ENCODE results near the gene SND1. TPM values are rescaled to one million over a fixed set of nuclear protein-coding genes. Genes with fewer than 3 reads are reported as not detected.

Gene SND1
- total and polyA plus RNA-seq, 2 donors (not counting 1 experiment from before 2014, with no cell fraction given) = 44.4 to 165 TPM

- ATAC-seq (ENCODE audit: low read depth) (peak; percentile 83), DNase-seq (peak; percentile 74)
- Histone ChIP-seq H3K79me2 (ENCODE audit: control insufficient read depth, insufficient read depth, low read length) (peaks cover 14% of the 10 kb centered on the region), H3K4me3 (ENCODE audit: control extremely low read depth in 1 of 5, extremely low read depth in 1 of 5, insufficient read depth in 1 of 5, low read depth in 2 of 5, low read length in 4 of 5) (peak overlapping the region; percentile 15 to 57 (median 51)), H3K36me3 (replicated peaks in 1 of 2; ENCODE audit: control extremely low read depth in 1 of 2, control insufficient read depth in 1 of 2, extremely low read depth in 1 of 2, insufficient read depth in 2 of 2, low read length in 1 of 2) (no peaks in the 10 kb centered on the region), H3K9me3 (ENCODE audit: control extremely low read depth in 1 of 3, control insufficient read depth in 2 of 3, insufficient read depth in 1 of 3, low read length in 2 of 3) (peaks cover 0 to 7% (median 0%) of the 10 kb centered on the region in 3 donors), H3K27me3 (replicated peaks in 1 of 4; ENCODE audit: control extremely low read depth in 1 of 4, control insufficient read depth in 3 of 4, insufficient read depth in 4 of 4, low read length in 3 of 4) (peaks cover 0 to 18% (median 0%) of the 10 kb centered on the region in 4 experiments), H3K27ac (ENCODE audit: low read length in 2 of 2) (no peak overlapping the region), H2AFZ (ENCODE audit: insufficient read depth, low read depth, low read length, poor library complexity, severe bottlenecking) (peak overlapping the region; percentile 27), H3K9ac (ENCODE audit: low read length) (peak overlapping the region; percentile 61), H3K4me2 (replicated peaks; ENCODE audit: low read depth, low read length, poor library complexity, severe bottlenecking) (peak overlapping the region; percentile 82), H3K4me1 (ENCODE audit: control insufficient read depth in 2 of 2, insufficient read depth in 2 of 2, low read length in 2 of 2) (peaks cover 13 to 26% of the 10 kb centered on the region in 2 donors), H4K20me1 (ENCODE audit: control insufficient read depth, insufficient read depth, low read length, poor library complexity, severe bottlenecking) (peaks cover 37% of the 10 kb centered on the region)
- ChIA-PET POLR2A (no interaction called here), CTCF (interaction anchor here (1.0 kb wide), 1 partner anchor 178 kb away, joined by 6 read pairs; no protein-coding TSS in a partner anchor)
- peak overlapping the region; percentile 96 for H3K4me3 Mint-ChIP-seq
- H3K27ac Mint-ChIP-seq = peak overlapping the region; percentile 78
- H3K9me3 Mint-ChIP-seq (ENCODE audit: insufficient read depth) = no peaks in the 10 kb centered on the region
- H3K4me1 Mint-ChIP-seq = peaks cover 28% of the 10 kb centered on the region
- WGBS (ENCODE audit: insufficient coverage) = under 1% methylated on average over 61 of the region's 87 CpGs
- no peak for TF ChIP-seq EZH2 (IDR thresholded peaks at IDR 0.05; ENCODE audit: borderline replicate concordance, insufficient read depth, low read depth, low read length, poor library complexity, severe bottlenecking)
- TF ChIP-seq CTCF (IDR thresholded peaks at IDR 0.05) = no peak
- intact Hi-C loops (cut with micrococcal nuclease) = loop anchor here (5.0 to 10.0 kb wide), 2 partner anchors 70 to 117 kb away; no protein-coding TSS in a partner anchor
- H3K27me3 Mint-ChIP-seq = peaks cover 8% of the 10 kb centered on the region
Observed at GRCh38 chr7:128031901-128032604, 380.1 kb downstream of the SND1 start.

Data from B cell (primary cell).